Stimulated activated CD4-positive, alpha-beta T cell treated with anti-CD3 and anti-CD28 coated beads, Interleukin-12 subunit alpha, Interleukin-12 subunit beta, amount 100 ng/mL, for 48 hours (primary cell): ENCODE data around the gene CDH13.
"Not testable (repeated sequence)": the region's sequence is repeated elsewhere in the genome, so short reads cannot be mapped to it uniquely, and the experiment has no call there.

Source experiments
- DNase-seq, 3 donors: peaks; one replicate each; pipeline ENCODE4 v3.0.0-alpha.2; 2020; ENCODE audit warnings: low read depth in 2 of 3, low spot score in 1 of 3

CDH13 gene

GRCh38 chr16:82881516-82881915, 254.7 kb downstream of the CDH13 start:
- no peak for DNase-seq

DNA sequence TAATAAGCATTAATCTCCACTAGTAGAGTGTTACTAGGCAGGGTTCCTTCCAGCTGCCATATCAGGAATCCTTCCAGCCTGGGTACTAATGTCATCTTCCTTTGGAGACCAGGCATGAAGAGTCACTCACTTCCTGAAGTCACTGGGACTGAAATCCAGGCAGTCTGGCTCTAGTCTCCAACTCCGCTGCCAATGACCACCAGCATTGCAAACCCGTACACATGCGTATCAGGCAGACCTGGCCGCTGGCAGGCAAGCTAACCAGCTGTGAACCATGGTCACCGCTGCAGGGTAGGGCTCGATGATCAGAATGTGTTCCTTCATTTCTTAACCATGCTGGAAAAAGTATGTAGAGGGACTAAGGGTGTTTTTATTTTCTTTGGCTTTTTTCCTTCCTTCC, 255.5 kb downstream of the CDH13 start:
- DNase-seq = no peak

DNA sequence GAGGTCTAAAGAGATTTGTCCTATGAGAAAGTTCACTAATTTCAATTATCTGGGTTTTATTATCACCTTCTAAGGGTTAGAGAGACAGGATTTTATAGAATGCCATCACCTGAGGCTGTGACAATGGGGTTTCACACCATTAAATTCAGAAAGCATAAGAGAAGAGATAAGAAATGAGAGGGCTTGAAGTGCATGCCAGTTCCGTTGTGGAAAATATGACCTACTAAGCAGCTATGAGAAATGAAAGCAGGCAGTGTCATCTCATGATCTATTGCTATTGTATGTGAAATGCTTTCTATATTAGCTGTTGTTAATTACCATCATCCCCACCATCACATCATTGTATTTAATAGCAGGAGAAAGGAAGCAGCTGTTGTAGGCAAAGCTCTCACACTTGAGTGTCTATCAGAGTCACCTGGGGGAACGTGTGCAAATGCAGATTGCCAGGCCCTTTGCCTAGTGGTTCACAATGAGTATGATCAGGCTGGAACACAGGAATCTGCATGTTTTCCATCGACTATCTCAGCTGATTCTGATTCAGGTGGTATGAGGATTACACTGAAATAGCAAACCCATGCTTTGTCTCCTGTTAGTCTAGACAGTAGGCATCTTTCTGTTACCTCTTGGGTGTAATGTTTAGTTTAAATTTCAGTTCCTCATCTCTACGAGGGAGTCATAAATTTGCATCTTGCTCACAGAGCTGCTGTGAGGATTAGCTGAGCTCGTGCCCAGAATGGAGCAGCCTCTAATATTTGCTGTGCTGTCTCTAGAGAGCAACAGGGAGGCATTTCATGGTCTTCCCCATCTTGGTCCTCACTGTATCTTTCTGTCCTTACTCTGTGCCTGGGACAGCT, 256.4 kb downstream of the CDH13 start:
- no peak for DNase-seq

GRCh38 chr16:82884320-82884898, 257.6 kb downstream of the CDH13 start:
- no peak for DNase-seq

DNA sequence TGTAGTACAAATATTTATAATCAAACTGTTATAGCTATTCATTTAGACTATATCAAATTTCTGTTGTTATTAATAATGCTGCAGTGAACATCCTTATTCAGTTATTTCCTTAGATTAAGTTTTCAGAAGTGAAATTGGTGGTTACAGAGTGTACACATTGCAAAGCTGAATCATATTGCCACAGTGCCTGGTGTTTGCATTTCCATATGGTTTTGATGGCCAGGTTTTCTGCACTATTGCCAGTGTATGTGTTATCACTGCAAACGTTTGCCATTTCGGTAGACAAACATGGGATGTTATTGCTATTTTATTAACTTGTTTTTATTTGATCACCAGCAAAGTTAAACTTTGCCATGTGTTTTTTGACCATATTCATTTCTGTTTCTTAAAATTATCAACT, 259.4 kb downstream of the CDH13 start:
- DNase-seq = no peak

DNA sequence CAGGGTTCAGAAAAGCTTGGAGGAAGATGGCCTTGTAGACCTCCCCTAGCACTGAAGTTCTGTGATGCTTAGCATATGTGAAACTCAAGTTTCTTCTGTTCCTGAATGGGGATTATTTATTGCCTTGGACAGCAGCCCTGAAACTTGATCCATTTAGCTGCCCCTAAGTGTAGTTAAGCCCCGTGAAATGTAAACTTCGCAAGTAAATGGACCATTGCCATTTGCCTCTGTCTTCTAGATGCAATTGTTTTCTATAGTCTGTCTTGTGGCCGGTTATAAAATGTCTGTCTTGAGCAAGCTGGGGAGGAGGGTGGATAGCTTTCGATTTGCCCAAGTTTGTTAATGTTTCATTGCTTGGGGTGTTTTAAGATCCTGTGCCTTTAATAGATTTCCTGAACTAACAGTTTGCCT, 261.8 kb downstream of the CDH13 start:
- DNase-seq = no peak

- DNase-seq = no peak
Observed at GRCh38 chr16:82891424-82891823, 264.7 kb downstream of the CDH13 start.

- no peak for DNase-seq
Observed at GRCh38 chr16:82891918-82892317, 265.1 kb downstream of the CDH13 start.

- DNase-seq = no peak
Observed at GRCh38 chr16:82892324-82892723, 265.6 kb downstream of the CDH13 start.

GRCh38 chr16:82895843-82896242, 269.1 kb downstream of the CDH13 start:
- DNase-seq = no peak

- DNase-seq = no peak
Observed at GRCh38 chr16:82899006-82899405, 272.2 kb downstream of the CDH13 start.

DNA sequence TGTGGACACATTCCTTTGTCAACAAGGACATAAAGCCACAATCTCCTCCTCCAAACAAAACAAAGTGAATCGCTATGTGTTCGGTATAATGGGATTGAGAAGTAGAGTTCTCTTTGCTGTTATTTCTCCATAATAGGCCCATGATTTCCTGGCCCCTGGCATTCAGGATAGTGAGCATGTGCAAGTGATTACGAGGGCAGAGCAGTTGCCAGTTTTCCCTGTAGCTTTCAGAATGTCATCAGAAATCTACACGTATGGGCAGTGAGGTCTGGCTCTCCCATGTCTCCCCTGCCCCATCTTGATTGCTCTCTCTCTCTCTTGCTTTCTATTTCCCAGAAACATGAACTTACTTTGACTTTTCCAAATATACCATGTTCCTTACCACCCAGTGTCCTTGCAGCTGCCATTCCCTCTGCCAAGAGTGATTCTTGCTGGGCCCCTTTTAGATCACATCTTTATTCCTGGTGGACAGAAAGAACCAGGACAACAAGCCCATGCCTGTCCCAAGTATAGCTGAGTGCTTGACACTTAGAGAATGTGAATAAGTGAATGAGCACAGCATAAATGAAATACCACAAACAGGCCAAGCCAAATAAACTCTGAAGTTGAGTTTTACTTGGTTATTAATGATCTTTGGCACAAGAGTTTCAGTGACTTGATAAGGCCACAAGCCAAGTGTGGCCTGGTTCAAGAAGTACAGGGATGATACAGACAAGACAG, 273.1 kb downstream of the CDH13 start:
- no peak for DNase-seq

GRCh38 chr16:82900559-82900958, 273.8 kb downstream of the CDH13 start:
- no peak for DNase-seq

- no peak for DNase-seq
Observed at GRCh38 chr16:82911925-82912324, 285.2 kb downstream of the CDH13 start.

- no peak for DNase-seq
Observed at GRCh38 chr16:82915139-82915824, 288.5 kb downstream of the CDH13 start.

DNA sequence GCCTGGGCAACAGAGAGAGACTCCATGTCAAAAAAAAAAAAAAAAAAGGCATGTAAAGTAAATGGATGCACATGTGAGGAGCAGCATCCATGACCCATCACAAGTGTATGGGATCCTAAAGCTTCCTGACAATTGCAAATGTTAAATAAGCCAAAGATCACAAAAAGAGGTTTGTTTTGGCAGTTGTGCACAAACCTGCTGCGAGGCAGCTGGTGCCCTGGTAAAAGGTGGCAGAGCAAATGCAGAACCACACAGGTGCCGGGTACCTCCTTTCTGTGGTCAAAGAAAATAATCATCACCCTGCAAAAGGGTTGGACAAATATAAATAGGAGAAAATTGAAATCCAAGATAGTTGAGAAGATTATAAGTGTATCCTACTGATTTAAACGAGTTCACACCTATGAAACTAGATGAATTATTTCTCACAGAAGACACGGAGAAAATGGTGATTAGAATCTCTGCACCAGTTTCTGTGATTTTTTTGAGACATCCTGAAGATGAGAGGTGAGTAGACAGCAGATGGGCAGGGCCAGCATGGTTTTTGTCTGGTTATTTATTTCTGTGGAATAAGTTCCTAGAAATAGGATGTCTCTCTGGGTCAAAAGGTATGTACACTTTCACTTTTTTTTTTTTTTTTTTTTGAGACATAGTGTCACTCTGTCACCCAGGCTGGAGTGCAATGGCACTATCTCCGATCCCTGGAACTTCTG, 291.3 kb downstream of the CDH13 start:
- no peak for DNase-seq

DNA sequence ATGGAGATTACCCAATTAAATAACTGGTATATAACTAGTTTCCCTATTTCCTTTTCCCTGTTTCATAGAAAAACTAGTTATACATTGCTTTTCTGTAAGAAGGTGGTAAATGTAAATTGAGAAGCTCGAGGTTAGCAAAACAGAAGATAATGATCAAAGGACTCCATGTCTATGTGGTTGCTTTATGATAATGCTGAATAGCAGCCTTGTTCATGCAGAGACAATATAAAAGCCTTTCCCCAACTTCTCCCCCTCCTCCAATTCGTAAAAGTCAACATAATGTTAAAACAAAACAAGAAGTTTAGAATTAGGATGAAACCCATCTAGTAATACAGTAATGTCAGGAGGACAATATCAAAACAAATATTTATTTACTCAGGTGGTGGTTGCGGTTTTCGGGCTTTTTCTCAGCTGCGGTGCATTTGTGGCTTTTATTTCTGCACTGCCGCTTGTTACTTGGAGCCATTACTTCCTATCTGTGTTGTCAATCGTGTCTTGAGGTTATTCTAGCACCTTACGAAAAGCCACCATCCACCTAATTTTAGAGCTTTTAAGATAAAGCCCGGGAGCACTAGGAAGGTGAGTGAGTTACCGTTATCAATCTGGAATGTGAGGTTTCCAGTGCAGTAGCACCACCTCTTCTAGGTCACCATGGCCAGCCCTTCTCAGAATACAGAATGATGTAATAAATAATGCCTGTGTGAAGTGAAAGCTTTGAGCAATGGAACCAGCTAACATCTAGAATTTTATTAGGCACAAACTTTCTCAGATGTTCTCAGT, 297.5 kb downstream of the CDH13 start:
- DNase-seq = no peak

DNA sequence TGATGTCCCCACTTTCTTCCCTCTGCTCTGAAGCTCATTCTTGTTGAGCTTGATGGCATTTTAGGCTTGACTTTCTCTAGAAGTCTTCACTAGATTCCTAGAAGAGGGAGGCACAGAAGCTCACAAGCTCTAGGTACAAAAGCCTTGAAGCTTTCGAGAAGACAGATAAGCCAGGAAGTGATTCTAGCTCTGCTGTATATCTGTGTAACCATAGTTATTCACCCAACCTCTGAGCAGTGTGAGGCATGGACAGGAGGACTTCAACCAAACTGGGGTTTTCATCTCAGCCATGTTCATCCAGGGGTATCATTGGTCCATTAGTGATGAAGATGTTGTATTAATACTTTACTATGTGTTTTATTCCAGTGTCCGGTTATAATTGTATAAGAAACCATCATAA, 299.7 kb downstream of the CDH13 start:
- no peak for DNase-seq

GRCh38 chr16:82933933-82934332, 307.2 kb downstream of the CDH13 start:
- DNase-seq = not testable (repeated sequence)

DNA sequence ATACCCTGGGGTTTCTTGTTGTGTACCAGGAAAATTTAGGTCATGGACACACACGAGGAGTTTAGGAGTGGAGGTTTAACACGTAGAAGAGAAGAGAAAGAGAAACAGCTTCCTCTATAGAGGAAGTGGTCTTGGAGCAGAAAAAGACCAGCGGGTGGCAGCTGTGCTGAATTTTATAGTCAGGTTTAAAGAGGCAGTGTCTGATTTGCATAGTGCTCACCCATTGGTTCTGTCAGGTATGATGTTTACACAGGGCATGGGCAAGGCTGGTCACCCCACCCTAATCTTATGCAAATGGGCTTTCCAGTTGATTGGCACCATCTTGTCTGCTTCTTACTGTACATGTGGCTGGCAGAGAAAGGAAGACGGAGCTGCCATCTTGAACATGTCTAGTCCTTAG, 309.0 kb downstream of the CDH13 start:
- no peak for DNase-seq
